ENCODE measurements around the gene THAP7. TPM values are rescaled to one million over a fixed set of nuclear protein-coding genes. Genes with fewer than 3 reads are reported as not detected.

The THAP7 gene
- total RNA-seq, 2 experiments from 2014 or later = 22.1 to 26.8 TPM

- intact Hi-C loops (cut with micrococcal nuclease) = no loop called here
- H3K36me3 Mint-ChIP-seq = peaks cover 11% of the 10 kb centered on the region
- peaks cover 16% of the 10 kb centered on the region for H3K27me3 Mint-ChIP-seq
- no peak overlapping the region for H3K27ac Mint-ChIP-seq
- POLR2A ChIA-PET = no interaction called here
- no peaks in the 10 kb centered on the region for H3K9me3 Mint-ChIP-seq
- peaks cover 13% of the 10 kb centered on the region for H3K4me1 Mint-ChIP-seq (ENCODE audit: low read depth)
- no peak for DNase-seq
- peak overlapping the region; percentile 35 for H3K4me3 Mint-ChIP-seq
- CTCF ChIA-PET = interaction anchor here (1.1 to 1.9 kb wide), 3 partner anchors 14 to 43 kb away, joined by 3 to 7 read pairs (median 6); partner anchors contain the start of gene LZTR1
Observed at GRCh38 chr22:20957683-20958431, 44.1 kb downstream of the THAP7 start.

DNA sequence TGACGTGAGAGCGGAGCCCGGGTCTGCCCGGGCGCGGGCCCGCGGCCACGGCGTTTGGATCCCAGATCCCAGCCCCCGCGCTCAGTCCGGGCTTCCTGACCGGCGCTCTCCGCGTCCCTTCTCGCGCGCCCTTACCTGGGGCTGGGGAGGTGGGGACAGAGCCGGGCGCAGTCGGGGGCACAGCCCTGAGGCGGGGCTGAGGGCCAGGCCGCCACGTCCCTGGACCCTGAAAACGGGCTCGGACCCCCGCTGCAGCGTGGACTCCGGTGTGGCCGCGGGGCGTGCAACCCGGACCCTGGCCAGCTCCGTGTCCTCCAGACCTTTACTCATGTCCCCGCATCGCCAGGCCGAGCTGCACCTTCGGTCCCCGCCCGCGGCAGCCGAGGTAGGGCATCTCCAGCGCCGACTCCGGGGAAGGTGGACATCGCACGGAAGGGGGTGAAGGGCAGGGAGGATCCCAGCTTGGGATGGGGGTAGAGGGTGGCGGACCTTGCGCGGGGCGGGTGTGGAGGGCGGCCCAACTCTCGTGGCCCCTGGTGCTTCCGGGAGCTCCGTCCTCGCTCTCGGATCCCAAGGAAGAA, 44.7 kb downstream of the THAP7 start:
- Mint-ChIP-seq H3K27me3 (peaks cover 16% of the 10 kb centered on the region), H3K27ac (no peak overlapping the region), H3K9me3 (no peaks in the 10 kb centered on the region), H3K4me3 (peak overlapping the region; percentile 35), H3K4me1 (ENCODE audit: low read depth) (peaks cover 13% of the 10 kb centered on the region), H3K36me3 (peaks cover 15% of the 10 kb centered on the region)
- DNase-seq = no peak
- intact Hi-C loops (cut with micrococcal nuclease) = no loop called here
- ChIA-PET POLR2A (no interaction called here), CTCF (no interaction called here)

- H3K9me3 Mint-ChIP-seq = no peaks in the 10 kb centered on the region
- H3K4me1 Mint-ChIP-seq (ENCODE audit: low read depth) = peaks cover 9% of the 10 kb centered on the region
- H3K4me3 Mint-ChIP-seq = no peak overlapping the region
- intact Hi-C loops (cut with micrococcal nuclease) = no loop called here
- H3K27me3 Mint-ChIP-seq = peaks cover 16% of the 10 kb centered on the region
- H3K36me3 Mint-ChIP-seq = peaks cover 20% of the 10 kb centered on the region
- ChIA-PET CTCF (no interaction called here), POLR2A (no interaction called here)
- no peak overlapping the region for H3K27ac Mint-ChIP-seq
- no peak for DNase-seq
Observed at GRCh38 chr22:20956258-20957101, 45.4 kb downstream of the THAP7 start.

DNA sequence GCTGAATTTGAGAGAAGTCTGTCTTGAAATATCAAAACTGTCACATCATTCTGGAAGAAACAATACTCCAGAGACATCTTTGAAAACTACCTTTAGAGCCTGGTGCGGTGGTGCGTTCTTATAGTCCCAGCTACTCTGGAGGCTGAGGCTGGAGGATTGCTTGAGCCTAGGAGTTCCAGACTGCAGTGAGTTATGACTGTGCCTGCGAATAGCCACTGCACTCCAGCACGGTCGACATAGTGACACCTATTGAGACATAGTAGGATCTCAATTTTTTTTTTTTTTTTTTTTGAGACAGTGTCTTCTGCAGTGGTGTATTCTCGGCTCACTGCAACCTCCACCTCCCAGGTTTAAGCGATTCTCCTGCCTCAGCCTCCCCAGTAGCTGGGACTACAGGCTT, 46.4 kb downstream of the THAP7 start:
- CTCF ChIA-PET = interaction anchor here (0.7 kb wide), 1 partner anchor 664 kb away, joined by 3 read pairs; no protein-coding TSS in a partner anchor
- POLR2A ChIA-PET = no interaction called here
- peaks cover 16% of the 10 kb centered on the region for H3K27me3 Mint-ChIP-seq

DNA sequence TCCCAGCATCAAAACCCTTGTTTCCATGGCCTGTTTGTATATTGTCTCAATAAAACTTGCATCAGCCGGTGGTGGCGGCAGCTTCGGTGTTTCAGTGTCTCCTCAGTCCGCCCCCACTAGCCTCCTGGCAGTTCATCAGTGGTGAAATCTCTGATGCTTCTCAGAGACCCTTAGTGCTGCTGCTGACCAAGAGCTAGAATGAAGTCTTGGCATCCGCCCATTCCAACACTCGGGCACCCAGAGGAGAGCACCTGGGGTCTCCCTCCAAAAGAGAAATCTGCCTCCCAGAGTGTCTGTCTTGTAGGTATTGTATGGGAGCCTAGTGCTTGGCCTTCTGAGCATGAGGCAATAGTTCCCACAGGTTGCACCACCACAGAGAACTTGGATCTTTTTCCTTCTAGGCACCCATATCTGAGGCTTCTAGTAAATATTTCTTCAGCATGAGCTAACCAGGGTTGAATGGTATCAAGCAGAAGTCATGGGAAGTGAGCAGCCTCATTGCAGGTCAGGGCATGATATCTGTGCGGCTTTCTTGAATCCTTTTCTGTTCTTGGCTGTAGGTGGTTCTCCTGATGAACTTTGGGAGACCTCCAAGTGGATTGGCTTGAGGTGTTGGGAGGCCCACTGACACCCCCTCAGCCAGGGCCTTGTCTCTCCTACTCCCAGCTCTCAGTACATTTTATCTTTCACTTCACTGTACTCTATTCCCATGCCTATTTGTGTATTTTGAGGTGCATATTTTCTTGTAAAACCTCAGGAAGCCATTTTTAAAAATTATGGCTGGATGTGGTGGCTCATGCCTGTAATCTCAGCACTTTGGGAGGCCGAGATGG, 48.0 kb downstream of the THAP7 start:
- no peak overlapping the region for H3K4me3 Mint-ChIP-seq
- no peak for DNase-seq
- H3K9me3 Mint-ChIP-seq = no peaks in the 10 kb centered on the region
- H3K27me3 Mint-ChIP-seq = peaks cover 16% of the 10 kb centered on the region
- ChIA-PET CTCF (interaction anchor here (1.3 to 1.7 kb wide), 3 partner anchors 8 to 211 kb away, joined by 3 to 5 read pairs (median 3); no protein-coding TSS in a partner anchor), POLR2A (interaction anchor here (0.5 kb wide), 1 partner anchor 14 kb away, joined by 3 read pairs; no protein-coding TSS in a partner anchor)
- H3K27ac Mint-ChIP-seq = no peak overlapping the region
- peaks cover 15% of the 10 kb centered on the region for H3K4me1 Mint-ChIP-seq (ENCODE audit: low read depth)
- H3K36me3 Mint-ChIP-seq = peaks cover 34% of the 10 kb centered on the region
- intact Hi-C loops (cut with micrococcal nuclease) = no loop called here

More for the DNA sequence above, 46.4 kb downstream of the THAP7 start:
- Mint-ChIP-seq H3K4me1 (ENCODE audit: low read depth) (peaks cover 9% of the 10 kb centered on the region), H3K27ac (no peak overlapping the region), H3K36me3 (peaks cover 24% of the 10 kb centered on the region), H3K9me3 (no peaks in the 10 kb centered on the region), H3K4me3 (no peak overlapping the region)
- intact Hi-C loops (cut with micrococcal nuclease) = no loop called here
- DNase-seq = no peak

DNA sequence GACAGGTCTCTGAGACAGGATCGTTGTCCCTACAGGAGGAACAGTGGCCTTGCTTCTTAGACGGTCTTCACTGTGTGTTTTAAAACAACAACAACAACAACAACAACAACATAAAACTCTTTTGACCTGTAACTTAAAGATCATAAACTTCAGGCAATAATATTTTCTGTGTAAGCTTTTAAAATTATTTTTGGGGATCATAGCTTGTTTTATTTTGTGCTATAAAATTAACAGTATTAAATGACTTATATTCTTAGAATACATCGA, 48.6 kb downstream of the THAP7 start:
- Mint-ChIP-seq H3K4me1 (ENCODE audit: low read depth) (peaks cover 17% of the 10 kb centered on the region), H3K27me3 (peaks cover 16% of the 10 kb centered on the region), H3K4me3 (no peak overlapping the region), H3K27ac (no peak overlapping the region), H3K36me3 (peaks cover 37% of the 10 kb centered on the region), H3K9me3 (no peaks in the 10 kb centered on the region)
- intact Hi-C loops (cut with micrococcal nuclease) = no loop called here
- ChIA-PET CTCF (interaction anchor here (1.1 to 1.7 kb wide), 4 partner anchors 8 to 211 kb away, joined by 3 to 5 read pairs (median 3); partner anchors contain the start of gene LZTR1), POLR2A (no interaction called here)
- DNase-seq = no peak

- no peak overlapping the region for H3K27ac Mint-ChIP-seq
- intact Hi-C loops (cut with micrococcal nuclease) = no loop called here
- POLR2A ChIA-PET = no interaction called here
Observed at GRCh38 chr22:20952544-20953341, 49.2 kb downstream of the THAP7 start.

GRCh38 chr22:20951932-20952380, 50.0 kb downstream of the THAP7 start:
- H3K27me3 Mint-ChIP-seq = peaks cover 7% of the 10 kb centered on the region
- ChIA-PET CTCF (interaction anchor here (1.7 kb wide), 1 partner anchor 11 kb away, joined by 5 read pairs; no protein-coding TSS in a partner anchor), POLR2A (no interaction called here)
- intact Hi-C loops (cut with micrococcal nuclease) = no loop called here
- H3K27ac Mint-ChIP-seq = no peak overlapping the region
- no peaks in the 10 kb centered on the region for H3K9me3 Mint-ChIP-seq
- DNase-seq = no peak
- H3K4me1 Mint-ChIP-seq (ENCODE audit: low read depth) = peaks cover 24% of the 10 kb centered on the region
- no peak overlapping the region for H3K4me3 Mint-ChIP-seq
- peaks cover 39% of the 10 kb centered on the region for H3K36me3 Mint-ChIP-seq

More at GRCh38 chr22:20952544-20953341, 49.2 kb downstream of the THAP7 start:
- no peak for DNase-seq
- Mint-ChIP-seq H3K9me3 (no peaks in the 10 kb centered on the region), H3K36me3 (peaks cover 39% of the 10 kb centered on the region), H3K4me3 (no peak overlapping the region), H3K27me3 (peaks cover 10% of the 10 kb centered on the region), H3K4me1 (ENCODE audit: low read depth) (peaks cover 23% of the 10 kb centered on the region)
- CTCF ChIA-PET = interaction anchor here (1.1 to 1.7 kb wide), 4 partner anchors 9 to 210 kb away, joined by 3 to 5 read pairs (median 3); partner anchors contain the start of gene LZTR1

DNA sequence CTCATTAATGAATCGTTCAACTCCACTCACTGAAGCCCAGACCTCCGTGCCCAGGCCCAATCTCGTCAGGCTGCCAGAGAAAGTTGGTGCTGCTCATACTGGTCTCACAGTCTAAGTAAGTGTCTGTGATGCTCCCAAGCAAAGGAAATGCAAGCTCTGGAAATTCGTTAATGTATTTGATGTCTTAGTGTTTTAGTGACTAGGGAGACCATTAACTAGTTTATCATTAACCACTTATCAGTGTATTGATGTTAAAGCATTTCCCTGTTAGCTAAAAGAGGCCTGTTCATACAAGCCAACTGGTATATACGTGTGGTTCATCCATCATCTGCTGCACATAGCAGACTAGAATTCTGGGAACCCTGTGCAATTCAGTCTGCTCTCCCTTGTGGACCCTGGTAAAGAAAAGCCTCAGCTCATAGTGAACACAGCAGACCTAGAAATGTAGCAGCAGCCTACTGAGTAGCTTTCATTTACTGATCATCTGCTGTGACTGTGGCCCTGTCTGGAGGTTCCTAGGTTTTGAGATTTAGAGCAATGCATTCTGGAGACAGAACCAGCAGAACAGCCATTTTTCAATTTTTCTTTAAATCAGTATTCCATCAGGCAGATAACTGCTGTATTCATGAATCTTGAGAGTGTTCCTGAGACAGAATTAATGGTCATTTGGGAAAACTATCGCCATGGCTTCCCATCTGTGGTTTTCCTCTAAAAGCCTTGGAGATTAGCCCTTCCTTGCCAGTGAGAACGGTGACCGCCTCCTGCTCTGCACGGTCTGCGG, 50.6 kb downstream of the THAP7 start:
- Mint-ChIP-seq H3K27ac (no peak overlapping the region), H3K4me3 (no peak overlapping the region), H3K9me3 (no peaks in the 10 kb centered on the region), H3K36me3 (peaks cover 39% of the 10 kb centered on the region), H3K4me1 (ENCODE audit: low read depth) (peaks cover 26% of the 10 kb centered on the region), H3K27me3 (peaks cover 2% of the 10 kb centered on the region)
- ChIA-PET POLR2A (no interaction called here), CTCF (interaction anchor here (0.9 kb wide), 1 partner anchor 36 kb away, joined by 3 read pairs; no protein-coding TSS in a partner anchor)
- intact Hi-C loops (cut with micrococcal nuclease) = no loop called here
- no peak for DNase-seq

DNA sequence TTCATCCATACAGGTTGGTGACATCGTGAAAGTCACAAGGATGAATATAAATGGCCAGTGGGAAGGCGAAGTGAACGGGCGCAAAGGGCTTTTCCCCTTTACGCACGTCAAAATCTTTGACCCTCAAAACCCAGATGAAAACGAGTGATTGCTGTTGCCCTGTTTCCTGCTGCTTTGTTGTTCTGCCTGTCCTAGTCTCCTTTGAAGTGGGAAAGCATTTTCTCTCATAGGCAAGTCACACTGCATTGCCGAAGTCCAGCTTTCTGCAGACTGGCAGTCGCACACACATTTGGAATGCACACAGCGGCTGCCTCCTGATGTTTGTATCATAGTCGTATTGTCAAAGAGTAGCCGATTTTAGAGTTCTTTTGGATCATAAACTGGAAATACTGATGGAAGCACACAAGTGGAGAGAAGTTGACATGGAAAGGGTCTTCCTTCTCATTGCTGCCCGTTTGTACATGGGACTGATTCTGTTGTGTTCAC, 52.2 kb downstream of the THAP7 start:
- DNase-seq = no peak
- ChIA-PET CTCF (interaction anchor here (0.6 to 3.6 kb wide), 3 partner anchors 8 to 220 kb away, joined by 3 to 13 read pairs (median 3); no protein-coding TSS in a partner anchor), POLR2A (no interaction called here)
- H3K27me3 Mint-ChIP-seq = no peaks in the 10 kb centered on the region
- no peak overlapping the region for H3K4me3 Mint-ChIP-seq
- no peaks in the 10 kb centered on the region for H3K9me3 Mint-ChIP-seq
- H3K27ac Mint-ChIP-seq = no peak overlapping the region
- intact Hi-C loops (cut with micrococcal nuclease) = no loop called here
- H3K36me3 Mint-ChIP-seq = peaks cover 39% of the 10 kb centered on the region
- peaks cover 37% of the 10 kb centered on the region for H3K4me1 Mint-ChIP-seq (ENCODE audit: low read depth)

Data from activated CD4-positive, alpha-beta memory T cell treated with anti-CD3 and anti-CD28 coated beads for 36 hours (primary cell).